Stimulated activated CD4-positive, alpha-beta T cell treated with anti-CD3 and anti-CD28 coated beads, Interleukin-15, amount 100 ng/mL, for 1 hour (primary cell): Measurements from ENCODE around the gene ZWILCH.
"Not testable (repeated sequence)": the region's sequence is repeated elsewhere in the genome, so short reads cannot be mapped to it uniquely, and the experiment has no call there.

ENCODE experiments used
- DNase-seq, 2 donors: peaks; one replicate each; pipeline ENCODE4 v3.0.0-alpha.2; 2020; ENCODE audit warnings: low read depth in 1 of 2, low spot score in 1 of 2

The ZWILCH gene

DNA sequence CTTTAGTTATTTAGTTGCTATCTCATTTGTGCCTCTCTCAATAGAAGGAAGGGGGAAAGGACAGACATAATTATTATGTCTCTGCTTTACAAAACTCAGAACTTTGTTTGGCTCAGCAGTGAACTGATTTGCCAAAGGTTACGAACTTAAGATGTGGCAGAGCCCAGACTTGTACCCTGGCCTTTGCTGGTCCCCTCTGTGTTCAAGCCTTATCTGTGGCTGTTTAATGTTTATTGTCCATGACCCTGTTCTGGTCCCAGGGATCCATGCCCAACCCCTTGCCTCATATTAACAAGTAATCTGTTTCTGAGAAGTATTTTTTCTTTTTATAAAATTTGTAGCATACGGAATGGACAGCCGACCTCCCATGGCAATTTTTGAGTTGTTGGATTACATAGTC is 18.2 kb upstream of the ZWILCH start:
- DNase-seq: no peak

DNA sequence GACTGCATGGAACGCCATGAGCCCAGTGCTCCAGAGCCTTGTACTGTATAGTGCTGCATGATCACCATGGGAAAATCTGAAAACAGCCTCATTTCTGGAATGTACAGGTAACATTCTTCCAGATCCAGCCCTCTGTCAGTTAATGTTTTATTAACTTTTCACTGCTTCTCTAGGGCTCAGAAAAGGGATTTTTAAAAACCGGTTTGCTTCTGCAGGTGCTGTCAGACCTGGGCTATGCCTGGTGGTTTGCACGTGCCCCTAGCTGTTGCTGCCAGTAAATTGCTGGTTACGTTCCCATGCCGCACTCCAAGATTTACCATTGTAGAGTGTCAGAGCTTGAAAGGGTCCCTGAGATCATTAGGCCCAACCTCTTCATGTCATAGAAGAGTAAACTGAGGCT is 16.6 kb upstream of the ZWILCH start:
- DNase-seq: no peak

DNA sequence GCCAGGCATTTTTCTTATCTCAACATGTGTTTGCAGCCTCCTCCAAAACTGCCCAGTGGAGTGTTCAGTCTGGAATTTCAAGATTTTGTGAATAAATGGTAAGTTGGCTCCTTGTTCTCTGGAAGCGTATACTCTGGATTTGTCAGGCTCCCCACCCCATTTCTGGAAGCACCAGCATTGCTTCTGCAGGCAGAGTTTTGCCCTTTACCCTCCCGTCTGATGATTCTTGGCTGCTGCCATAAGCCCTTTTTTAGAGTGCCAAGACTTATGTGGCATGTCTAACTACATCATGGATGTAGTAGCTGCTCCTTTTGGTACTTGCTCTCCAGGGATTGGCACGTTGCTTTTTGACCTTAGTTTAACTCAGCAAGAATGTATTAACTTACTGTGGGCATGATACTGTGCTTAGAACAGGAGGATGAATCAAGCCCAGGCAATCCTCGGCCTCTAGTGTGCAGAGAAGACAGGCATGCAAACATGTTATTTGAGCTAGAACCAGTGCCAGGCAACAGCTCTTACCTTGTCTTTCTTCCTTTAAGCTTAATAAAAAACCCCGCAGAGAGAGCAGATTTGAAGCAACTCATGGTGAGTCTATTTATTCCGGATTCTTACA is 15.8 kb upstream of the ZWILCH start:
- no peak for DNase-seq

DNA sequence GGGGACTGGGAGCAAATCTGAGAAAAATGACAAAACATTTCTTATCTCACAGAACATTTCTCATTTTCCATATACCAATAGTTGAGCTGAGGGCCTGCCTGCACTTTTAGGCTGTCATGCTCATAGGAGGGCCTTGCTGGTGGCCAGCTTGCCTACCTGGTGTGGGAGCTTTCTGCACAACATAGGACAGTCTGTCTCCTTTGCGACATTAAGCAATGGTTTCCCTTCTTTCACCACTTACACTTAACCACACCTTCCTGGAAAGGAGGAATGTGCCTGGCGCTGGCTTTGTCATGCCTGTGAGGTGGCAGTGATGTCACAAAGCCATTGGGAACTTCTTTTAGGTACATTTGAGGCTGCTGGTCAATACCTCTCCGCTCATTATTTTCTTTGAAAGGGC is 13.3 kb upstream of the ZWILCH start:
- no peak for DNase-seq

DNA sequence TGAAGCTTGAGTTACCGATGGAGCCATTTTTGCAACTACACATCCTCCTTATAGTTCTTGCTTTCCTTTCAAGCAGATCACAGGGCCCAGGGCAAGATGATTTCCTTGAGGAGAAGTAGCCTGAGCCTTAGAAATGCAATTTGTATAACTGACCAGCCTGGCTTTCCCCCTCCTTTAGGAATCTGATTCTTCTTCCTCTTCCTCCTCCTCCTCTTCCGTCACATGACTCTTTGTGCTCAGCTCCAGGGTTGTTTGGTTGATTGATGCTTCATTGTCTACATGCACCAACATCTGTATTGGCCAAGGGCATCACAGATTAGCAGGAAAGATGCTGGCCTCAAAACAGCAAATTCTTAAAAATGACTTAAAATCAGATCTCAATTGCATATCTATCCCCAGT is 10.9 kb upstream of the ZWILCH start:
- DNase-seq: no peak

DNA sequence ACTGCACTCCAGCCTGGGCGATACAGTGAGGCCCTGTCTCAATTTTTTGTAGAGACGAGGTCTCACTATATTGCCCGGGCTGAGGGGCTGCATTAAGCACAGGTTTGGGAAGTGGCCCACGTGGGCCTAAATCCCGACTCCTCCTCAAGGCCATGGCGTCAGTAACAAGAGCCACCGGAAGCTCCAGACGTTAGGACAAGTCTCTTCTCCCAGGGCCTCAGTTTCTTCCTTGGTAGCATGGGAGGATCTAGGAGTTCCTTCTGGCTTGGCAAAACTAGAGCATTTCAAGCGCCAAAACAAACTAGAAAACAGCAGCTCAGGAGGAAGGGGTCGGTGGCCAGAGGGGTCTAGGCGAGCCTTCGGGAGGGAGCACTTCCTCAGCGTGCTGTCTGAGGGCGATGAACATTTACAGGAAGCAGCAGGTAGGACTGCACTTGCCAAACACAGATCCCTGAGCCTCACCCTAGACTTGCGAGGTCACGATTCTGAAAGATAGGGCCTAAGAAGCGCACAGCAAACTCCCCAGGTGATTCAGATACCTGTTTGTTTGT is 8.1 kb upstream of the ZWILCH start:
- no peak for DNase-seq

DNA sequence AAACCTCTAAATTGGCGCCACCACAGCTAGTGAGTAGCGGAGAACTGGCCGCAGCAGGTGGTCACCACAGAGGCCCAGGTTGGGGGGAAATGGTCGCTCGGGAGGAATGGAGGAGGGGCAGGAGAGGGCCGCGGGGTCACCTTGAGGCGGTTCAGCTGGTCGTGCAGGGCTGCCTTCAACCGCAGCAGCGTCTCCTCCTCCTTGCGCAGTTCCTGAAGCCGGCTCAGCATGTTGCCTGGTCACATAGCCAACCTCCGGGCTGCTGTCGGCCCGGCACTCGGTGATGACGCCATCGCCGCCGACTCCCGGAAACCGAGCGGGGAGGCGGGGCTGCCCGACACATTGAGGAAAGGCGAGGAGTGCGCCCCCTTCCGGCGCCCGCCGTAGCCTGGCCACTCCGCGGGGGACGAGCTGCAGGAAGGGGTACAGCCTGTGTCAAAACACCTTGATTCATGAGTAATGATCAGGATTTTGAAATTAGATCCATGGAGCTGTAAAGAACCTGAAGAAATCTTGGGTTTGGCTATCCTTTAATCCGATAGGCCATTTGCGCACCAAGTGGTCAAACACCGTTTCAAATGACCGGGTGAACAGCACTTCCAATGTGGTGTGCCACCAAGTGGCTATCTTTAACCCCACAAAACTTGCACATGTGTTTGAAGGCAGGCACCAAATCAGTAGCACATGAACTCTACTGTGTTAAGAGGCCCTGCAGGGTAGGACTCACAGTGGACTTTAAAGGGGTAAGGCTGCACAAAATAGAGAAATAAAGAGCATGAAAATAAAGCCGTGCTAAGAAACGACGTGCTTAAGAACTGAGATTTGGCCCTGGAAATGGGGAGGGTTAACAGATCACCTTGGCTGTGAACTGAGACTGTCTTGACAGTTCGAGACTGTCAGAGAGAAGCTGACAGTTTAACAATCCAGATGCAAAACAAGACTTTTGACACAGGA is 7.3 kb upstream of the ZWILCH start, which contains the start of gene SNAPC5:
Gene SNAPC5 (minus strand): TSS at position 261 of the 954 bp plus-strand sequence. CDS start 31 bp downstream, at position 230.
- DNase-seq: peak; percentile 94 to 99

DNA sequence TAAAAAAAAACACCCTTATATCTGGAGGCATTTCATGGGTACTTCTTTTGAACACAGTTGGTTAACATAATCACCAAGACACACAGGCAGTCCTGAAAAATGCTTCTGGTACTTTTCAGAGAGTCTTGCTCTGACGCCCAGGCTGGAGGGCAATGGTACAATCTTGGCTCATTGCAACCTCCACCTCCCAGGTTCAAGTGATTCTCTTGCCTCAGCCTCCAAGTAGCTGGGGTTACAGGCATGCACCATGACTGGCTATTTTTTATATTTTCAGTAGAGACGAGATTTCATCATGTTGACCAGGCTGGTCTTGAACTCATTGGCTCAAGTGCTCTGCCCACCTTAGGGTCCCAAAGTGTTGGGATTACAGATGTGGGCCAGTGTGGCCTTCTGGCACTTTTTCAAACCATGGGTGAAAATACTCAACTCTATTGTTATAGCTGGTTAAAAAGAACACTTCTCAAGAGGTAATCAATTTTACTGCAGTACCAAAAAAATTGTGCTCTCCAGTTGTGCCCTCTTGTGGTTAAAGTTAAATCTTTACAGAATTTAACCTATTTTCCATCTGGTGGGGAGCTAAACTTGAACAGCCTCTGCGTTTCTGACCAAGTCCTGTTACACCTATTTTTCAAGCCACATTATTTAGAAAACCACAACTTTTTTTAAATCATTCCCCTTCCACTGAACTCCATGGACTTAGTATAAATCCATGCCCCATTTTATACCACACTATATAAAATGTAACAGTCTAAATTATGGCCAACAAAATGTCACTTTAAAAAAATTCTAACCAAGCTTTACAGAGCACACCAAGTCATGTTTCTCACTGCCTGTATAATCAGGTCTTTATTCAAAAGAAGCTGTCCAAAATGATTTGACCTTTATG is 6.4 kb upstream of the ZWILCH start:
- DNase-seq: no peak

DNA sequence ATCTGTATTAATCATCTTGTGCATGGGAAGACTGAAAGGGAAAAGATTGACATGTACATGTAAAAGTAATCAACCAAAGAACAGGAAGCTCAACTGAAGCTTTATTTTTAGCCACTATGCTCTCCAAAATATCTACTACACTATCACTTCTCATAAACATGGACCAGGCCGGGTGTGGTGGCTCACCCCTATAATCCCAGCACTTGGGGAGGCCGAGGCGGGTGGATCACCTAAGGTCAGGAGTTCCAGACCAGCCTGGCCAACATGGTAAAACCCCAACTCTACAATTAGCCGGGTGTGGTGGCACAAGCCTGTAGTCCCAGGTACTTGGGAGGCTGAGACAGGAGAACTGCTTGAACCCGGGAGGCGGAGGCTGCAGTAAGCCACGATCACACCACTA is 4.8 kb upstream of the ZWILCH start:
- DNase-seq: not testable (repeated sequence)

DNA sequence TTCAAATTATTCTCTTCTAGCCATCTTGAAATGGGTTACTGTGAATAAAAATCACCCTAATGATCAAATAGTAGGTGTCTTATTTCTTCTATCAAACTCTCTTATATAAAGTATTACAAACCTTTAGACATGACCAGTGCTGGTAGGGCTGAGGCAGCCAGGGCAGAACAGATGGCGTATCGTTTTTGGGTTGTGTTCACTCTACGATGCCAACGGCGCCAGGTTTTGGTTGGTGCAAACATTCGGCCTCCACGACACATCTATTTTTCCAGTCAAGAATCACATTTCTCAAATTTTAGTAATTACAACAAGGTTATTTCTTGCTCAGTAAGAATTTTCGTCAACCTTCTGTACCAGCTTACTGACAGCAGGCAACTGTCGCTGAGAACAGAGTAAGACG is 2.6 kb upstream of the ZWILCH start:
- DNase-seq: no peak

DNA sequence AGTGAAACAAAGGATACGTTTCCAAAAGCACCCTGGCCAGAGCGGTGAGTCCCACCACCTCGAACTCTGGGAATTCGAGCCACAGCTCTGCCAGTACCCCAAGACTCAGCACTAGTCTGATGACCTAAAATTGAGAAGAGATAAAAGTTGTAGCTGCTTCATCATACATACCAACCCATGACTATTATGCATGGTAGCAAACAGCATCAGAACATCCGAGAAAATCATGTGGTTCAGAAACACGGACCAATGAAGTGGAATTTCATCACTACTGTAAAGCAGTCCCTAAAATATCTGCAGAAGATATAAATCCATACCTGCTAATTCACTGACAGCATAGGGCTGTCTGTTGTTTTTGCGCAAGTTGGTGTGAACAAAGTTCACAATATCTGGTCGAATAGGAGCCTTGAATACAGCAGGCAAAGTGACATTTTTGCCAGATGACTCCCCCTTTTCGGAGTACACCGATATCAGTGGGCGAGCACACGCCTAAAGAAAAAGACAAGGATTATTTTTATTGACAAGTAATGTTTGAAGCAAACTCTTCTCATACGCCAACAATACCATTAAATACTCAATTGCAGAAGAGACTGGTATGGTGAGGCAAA is 2.0 kb upstream of the ZWILCH start:
- DNase-seq: not testable (repeated sequence)

DNA sequence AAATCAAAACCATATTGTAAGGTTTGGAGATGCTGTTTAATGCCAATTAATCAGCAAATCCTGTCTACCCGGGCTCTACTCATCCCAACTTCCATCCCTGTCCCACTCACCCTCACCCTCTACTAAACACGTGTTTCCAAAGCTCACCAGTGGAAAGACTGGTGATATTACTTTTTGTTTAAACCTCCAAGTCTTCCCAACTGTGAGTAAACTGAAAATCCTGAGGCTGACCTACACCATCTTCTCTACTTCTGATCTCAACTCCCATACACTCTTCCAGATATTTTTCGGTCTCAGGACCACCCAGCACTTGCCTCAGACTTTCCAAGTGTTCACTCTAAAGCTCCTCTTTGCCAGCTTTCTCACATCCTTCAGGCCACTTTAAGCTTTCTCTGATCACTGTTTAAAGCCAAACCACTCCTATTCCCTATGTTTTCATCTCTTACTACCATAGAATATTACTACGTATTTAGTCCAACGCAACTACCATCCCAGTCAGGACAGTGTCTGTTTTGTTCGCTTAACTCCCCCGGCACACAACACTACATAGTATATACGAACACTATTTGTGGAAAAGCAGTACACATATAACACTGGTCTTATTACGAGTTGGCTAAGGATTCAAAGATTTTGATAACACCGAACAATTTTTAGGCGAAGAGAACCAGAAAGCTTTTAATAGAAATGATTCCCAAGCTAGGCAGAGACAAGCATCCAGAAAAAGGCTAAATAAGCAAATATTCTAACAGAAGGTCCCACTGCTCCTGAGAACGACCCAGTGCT is 1.2 kb upstream of the ZWILCH start:
- no peak for DNase-seq

DNA sequence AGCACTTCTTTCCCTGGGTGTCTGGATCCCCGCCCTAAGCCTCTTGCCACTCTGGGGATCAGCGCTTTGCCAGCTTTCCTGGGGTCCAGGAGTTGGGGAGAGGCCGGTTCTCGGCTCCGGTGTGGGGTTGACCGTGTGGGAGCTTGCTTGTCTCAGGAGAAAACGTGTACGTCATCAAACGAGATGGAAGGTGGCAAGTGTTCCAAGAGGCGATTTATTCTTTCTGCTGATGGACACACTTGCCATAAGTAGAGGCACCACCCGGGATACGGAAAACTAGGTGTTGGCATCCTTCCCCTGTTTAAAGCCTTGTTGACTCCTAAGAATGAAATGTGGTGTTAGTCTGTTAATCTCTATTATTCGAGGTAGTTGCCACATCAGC is 295 bp downstream of the ZWILCH start:
- no peak for DNase-seq

DNA sequence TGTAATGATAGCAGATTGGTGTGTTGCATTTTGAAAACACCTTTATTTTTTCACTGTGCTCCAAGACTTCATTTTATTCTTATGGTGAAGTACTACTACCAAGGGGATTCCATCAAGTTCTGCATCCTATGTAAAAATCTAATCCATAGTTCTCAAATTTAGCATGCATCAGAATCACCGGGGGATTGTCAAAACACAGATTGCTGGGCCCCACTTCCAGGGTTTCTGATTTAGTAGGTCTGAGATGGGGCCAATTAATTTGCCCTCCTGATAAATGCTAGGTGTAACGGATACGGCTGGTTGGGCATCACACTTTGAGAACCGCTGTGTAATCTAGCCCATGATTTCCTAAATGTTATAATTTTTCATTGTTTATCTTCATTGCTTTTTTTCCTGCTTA is 692 bp downstream of the ZWILCH start:
- no peak for DNase-seq

DNA sequence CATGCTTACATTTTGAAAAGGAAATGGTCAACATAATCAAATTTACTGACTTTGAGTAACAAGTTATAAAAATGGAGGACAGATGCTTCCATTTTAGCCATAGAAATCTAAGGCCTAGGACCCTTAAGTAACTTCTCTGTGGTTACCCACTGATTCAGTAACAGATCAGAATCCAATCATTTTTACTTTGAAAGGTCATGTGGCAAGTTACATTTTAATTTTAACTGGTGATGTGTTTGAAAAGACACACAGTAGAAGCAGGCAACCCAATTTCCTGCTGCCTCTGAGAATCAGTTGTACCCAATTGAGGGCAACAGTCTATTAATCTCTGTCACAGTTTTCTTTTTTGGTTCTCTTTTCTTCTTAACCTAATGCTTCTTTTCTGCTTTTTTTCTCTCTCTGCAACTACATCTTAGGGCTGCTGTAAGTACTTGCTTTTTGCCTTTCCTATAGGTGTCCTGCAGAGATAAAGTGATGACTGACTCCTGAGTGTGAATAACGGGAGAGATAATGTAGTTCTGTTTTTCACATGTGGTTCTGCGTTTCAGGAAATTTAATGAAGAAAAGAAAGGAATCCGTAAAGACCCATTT is 3.3 kb downstream of the ZWILCH start:
- DNase-seq: no peak

DNA sequence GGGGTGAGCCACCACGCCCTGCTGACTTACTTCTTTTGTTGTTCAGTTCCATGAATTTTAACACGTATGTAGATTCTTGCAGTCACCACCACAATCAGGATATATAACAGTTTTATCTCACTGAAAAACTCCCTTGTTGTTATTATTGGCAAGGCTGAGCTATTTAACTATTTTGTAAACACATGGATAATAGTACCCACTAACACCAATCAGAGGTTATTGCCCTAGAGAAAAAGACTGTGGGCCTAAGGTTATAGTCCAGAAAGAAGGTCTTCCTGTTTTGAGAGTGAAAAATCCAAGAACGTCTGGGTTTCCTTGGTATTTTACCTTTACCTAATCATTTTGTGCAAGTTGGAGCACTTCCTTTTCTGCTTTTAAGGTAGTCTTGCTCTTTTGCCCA is 9.5 kb downstream of the ZWILCH start:
- DNase-seq: no peak

DNA sequence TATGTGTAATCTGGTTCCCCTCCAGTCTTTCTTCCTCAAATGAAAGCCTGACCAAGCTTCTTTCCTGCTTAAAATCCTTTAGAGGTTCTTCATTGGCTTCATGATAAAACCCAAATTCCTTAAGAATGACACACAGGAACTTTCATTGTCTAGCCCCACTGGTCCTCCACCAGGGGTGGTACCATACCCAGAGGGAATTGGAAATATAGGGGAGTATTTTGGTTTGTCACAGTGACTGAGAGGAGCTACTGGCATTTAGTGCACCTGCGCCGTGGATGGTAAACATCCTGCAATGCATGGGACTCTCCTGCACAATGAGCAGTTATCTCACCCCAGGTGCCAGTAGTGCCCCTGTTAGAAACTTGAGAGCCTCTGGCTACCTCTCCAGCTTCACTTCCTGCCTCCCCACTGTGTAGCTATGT is 10.8 kb downstream of the ZWILCH start:
- no peak for DNase-seq

DNA sequence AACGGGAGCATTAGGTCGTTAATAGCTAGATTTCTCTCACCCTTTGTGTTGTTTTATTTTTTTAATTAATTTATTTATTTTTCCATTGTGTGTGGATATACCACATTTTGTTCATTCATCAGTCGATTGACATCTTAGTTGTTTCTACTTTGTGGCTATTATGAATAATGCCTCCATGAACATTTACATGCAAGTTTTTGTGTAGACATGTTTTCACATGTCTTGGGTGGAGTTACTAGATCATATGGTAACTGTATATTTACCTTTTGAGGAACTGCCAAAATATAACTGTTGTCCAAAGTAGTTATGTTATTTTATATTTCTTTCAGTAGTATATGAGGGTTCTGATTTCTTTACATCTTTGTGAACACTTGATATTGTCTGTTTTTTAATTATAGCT is 18.8 kb downstream of the ZWILCH start:
- no peak for DNase-seq

DNA sequence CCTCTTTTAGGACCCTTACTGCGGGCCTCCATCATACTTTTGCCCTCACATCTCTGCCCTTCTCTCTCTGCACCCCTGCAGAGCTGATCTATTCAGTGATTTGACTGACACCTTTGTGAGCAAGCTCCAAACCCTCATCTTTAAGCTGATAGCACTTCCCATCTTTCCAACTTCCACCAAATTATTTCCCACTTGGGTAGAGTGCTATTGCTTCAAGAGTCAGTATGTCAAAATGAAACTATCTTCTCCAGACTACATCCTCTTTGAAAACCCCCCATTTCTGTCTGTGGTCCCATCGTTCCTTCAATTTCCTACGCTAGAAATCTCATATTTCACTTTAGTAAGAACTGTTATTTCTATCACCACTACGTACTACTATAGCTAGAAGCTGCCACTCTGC is 19.7 kb downstream of the ZWILCH start:
- DNase-seq: no peak

DNA sequence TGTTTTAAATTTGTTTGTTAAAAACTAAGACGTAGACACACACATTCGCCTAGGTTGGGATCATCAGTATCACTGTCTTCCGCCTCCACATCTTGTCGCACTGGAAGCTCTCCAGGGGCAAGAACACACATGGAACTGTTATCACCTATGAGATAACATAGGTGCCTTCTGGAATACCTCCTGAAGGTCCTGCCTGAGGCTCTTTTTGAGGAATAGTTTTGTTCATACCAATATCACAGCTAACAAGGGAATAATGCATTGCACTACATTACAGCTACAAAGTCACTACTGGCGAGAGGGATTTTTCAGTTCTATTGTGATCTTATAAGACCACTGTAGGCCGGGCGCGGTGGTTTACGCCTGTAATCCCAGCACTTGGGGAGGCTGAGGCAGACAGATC is 29.9 kb downstream of the ZWILCH start:
- DNase-seq: no peak
